ENCODE data around the gene CR1L. TPM values are rescaled to one million over a fixed set of nuclear protein-coding genes. Genes with fewer than 3 reads are reported as not detected.
A peak's percentile ranks its signal among the peaks of the same experiment; 100 is the strongest.

Gene CR1L
- total and polyA plus RNA-seq, 2 of the 8 experiments (the other 6 are each of a cell fraction or from before 2014, with no cell fraction given) = 0.39 TPM; not detected in 1

- TF ChIP-seq ATF2 (IDR thresholded peaks at IDR 0.05; ENCODE audit: low read length) = no peak
- TF ChIP-seq CBX5 (IDR thresholded peaks at IDR 0.05; ENCODE audit: low read depth, low read length) = no peak
- TF ChIP-seq POLR2A (IDR thresholded peaks at IDR 0.05; ENCODE audit: control extremely low read depth in 1 of 2, low read depth in 2 of 2, low read length in 2 of 2) = peak; percentile 61 to 68
- TF ChIP-seq SIN3A (conservative IDR thresholded peaks at IDR 0.05 in 1 of 2, IDR thresholded peaks at IDR 0.05 in 1 of 2; ENCODE audit: low read depth in 1 of 2, low read length in 2 of 2) = peak in 1 of 2 experiments; percentile 85; a peak in 3 of 4 replicates
- no peak for TF ChIP-seq JUN (IDR thresholded peaks at IDR 0.05; ENCODE audit: low read depth, low read length)
- peak; percentile 59 for TF ChIP-seq KDM4A (IDR thresholded peaks at IDR 0.05; ENCODE audit: low read depth, low read length, severe bottlenecking)
- no peak for TF ChIP-seq EZH2 (IDR thresholded peaks at IDR 0.05; ENCODE audit: low read depth, low read length, severe bottlenecking)
- TF ChIP-seq CTBP2 (IDR thresholded peaks at IDR 0.05; ENCODE audit: borderline replicate concordance, insufficient read depth, insufficient read length, low read length) = no peak
- TF ChIP-seq POU5F1 (IDR thresholded peaks at IDR 0.05; ENCODE audit: low read depth, low read length) = no peak
- peak in 1 of 2 experiments; percentile 85; a peak in 2 of 4 replicates for TF ChIP-seq HDAC2 (IDR thresholded peaks at IDR 0.05; ENCODE audit: borderline replicate concordance in 1 of 2, low read depth in 2 of 2, low read length in 2 of 2)
- TF ChIP-seq CHD1 (IDR thresholded peaks at IDR 0.05; ENCODE audit: low read depth, low read length) = no peak
- TF ChIP-seq CREB1 (IDR thresholded peaks at IDR 0.05) = peak; percentile 40; the same call in 1 of the 2 replicates
- TF ChIP-seq POLR2AphosphoS5 (IDR thresholded peaks at IDR 0.05; ENCODE audit: low read depth, low read length) = peak; percentile 77
- TF ChIP-seq CTCF (IDR thresholded peaks at IDR 0.05; ENCODE audit: control extremely low read depth in 1 of 3, insufficient read depth in 1 of 3, low read depth in 1 of 3, low read length in 3 of 3) = no peak
- TF ChIP-seq SIX5 (IDR thresholded peaks at IDR 0.05; ENCODE audit: low read depth, low read length) = no peak
- 0 out of 2 replicates have a peak, but pooled peaks have one; percentile 63 for TF ChIP-seq TBP (IDR thresholded peaks at IDR 0.05; ENCODE audit: low read depth, low read length)
Measured at GRCh38 chr1:207751790-207752455, 107.0 kb downstream of the CR1L start, which contains the start of gene CD46 (continued).
